RWPE2 (cell line): ENCODE data around the gene ANKRD33B.

Experiments used
- ATAC-seq: fragments of 200-7000 bp; cut with Tn5 transposase; 3 replicates; pipeline ENCODE4 v1.9.1; 2021; ENCODE audit warnings: low read depth
- DNase-seq: peaks from one replicate; pipeline ENCODE4 v3.0.0-alpha.2; 2020; ENCODE audit warnings: low spot score
- H3K27ac ChIP-seq: fragments of 450-650 bp; 2 replicates; pipeline ENCODE4 v1.5.1; 2017; ENCODE audit warnings: mild to moderate bottlenecking; ENCODE audit not compliant: poor library complexity, severe bottlenecking
- H3K27me3 ChIP-seq: fragments of 250-450 bp; sonication (Bioruptor Pico); 2 replicates; pipeline ENCODE4 v1.5.1; 2021; ENCODE audit warnings: mild to moderate bottlenecking, moderate library complexity; ENCODE audit not compliant: insufficient read depth, poor library complexity, severe bottlenecking
- H3K36me3 ChIP-seq: fragments of 250-450 bp; sonication (Bioruptor Pico); 2 replicates; pipeline ENCODE4 v1.5.1; 2020; ENCODE audit warnings: low read depth, mild to moderate bottlenecking, moderate library complexity
- H3K4me1 ChIP-seq: fragments of 250-450 bp; sonication (Bioruptor Pico); 2 replicates; pipeline ENCODE4 v1.5.1; 2021; ENCODE audit warnings: mild to moderate bottlenecking, moderate library complexity; ENCODE audit not compliant: insufficient read depth, poor library complexity, severe bottlenecking
- H3K4me3 ChIP-seq: fragments of 250-450 bp; sonication (Bioruptor Pico); 2 replicates; pipeline ENCODE4 v1.5.1; 2021; ENCODE audit warnings: mild to moderate bottlenecking, moderate library complexity; ENCODE audit not compliant: severe bottlenecking
- H3K9me3 ChIP-seq: fragments of 250-450 bp; sonication (Bioruptor Pico); 2 replicates; pipeline ENCODE4 v1.5.1; 2021; ENCODE audit warnings: mild to moderate bottlenecking, moderate library complexity; ENCODE audit not compliant: severe bottlenecking
- CTCF ChIP-seq: fragments of 450-650 bp; IDR thresholded peaks from one replicate; pipeline ENCODE4 v1.5.1; 2017; ENCODE audit warnings: mild to moderate bottlenecking, moderate library complexity; ENCODE audit not compliant: poor library complexity, severe bottlenecking

ANKRD33B gene

GRCh38 chr5:10704949-10705621, 141.2 kb downstream of the ANKRD33B start:
- ATAC-seq: peak; percentile 46
- H3K4me1 ChIP-seq: peaks cover 69% of the 10 kb centered on the region

GRCh38 chr5:10705747-10706146, 141.9 kb downstream of the ANKRD33B start:
- DNase-seq (peak; percentile 79), ATAC-seq (peak; percentile 59)
- Histone ChIP-seq H3K36me3 (no peaks in the 10 kb centered on the region; the same call in none of the 2 replicates), H3K4me3 (no peak overlapping the region), H3K27ac (peak overlapping the region; percentile 99), H3K9me3 (no peaks in the 10 kb centered on the region), H3K27me3 (no peaks in the 10 kb centered on the region), H3K4me1 (peaks cover 69% of the 10 kb centered on the region)
- no peak for TF ChIP-seq CTCF

More at GRCh38 chr5:10704949-10705621, 141.2 kb downstream of the ANKRD33B start:
- Histone ChIP-seq H3K27ac (peak overlapping the region; percentile 99), H3K9me3 (no peaks in the 10 kb centered on the region), H3K27me3 (no peaks in the 10 kb centered on the region), H3K36me3 (no peaks in the 10 kb centered on the region; the same call in none of the 2 replicates), H3K4me3 (no peak overlapping the region)
- TF ChIP-seq CTCF: no peak
- DNase-seq: peak; percentile 41

- Histone ChIP-seq H3K27me3 (no peaks in the 10 kb centered on the region), H3K4me3 (no peak overlapping the region), H3K9me3 (no peaks in the 10 kb centered on the region), H3K36me3 (no peaks in the 10 kb centered on the region; the same call in 1 of the 2 replicates), H3K27ac (peak overlapping the region; percentile 99), H3K4me1 (peaks cover 69% of the 10 kb centered on the region)
- TF ChIP-seq CTCF: no peak
- DNase-seq (no peak), ATAC-seq (no peak)
Measured at GRCh38 chr5:10706326-10706725, 142.5 kb downstream of the ANKRD33B start.
